Midbrain (tissue), 1 donor: ENCODE data around the gene TASP1.
"Not testable (repeated sequence)": the region's sequence is repeated elsewhere in the genome, so short reads cannot be mapped to it uniquely, and the experiment has no call there.

Experiments
- DNase-seq: peaks from one replicate; lab custom pipeline; 2025; lab: John Stamatoyannopoulos, UW

The TASP1 gene

GRCh38 chr20:13397300-13397724 lies 241.4 kb downstream of the TASP1 start:
- DNase-seq: no peak

GRCh38 chr20:13396826-13397225 lies 241.9 kb downstream of the TASP1 start:
- DNase-seq: no peak

GRCh38 chr20:13396022-13396421 lies 242.7 kb downstream of the TASP1 start:
- no peak for DNase-seq

- no peak for DNase-seq
These were observed 243.5 kb downstream of the TASP1 start for GRCh38 chr20:13395232-13395631.

- no peak for DNase-seq
These were observed 246.3 kb downstream of the TASP1 start for GRCh38 chr20:13392391-13392790.

GRCh38 chr20:13389115-13389514 lies 249.6 kb downstream of the TASP1 start:
- no peak for DNase-seq

- no peak for DNase-seq
These were observed 254.6 kb downstream of the TASP1 start for GRCh38 chr20:13384132-13384531.

GRCh38 chr20:13382786-13383185 lies 255.9 kb downstream of the TASP1 start:
- DNase-seq: no peak

- not testable (repeated sequence) for DNase-seq
These were observed 258.1 kb downstream of the TASP1 start for GRCh38 chr20:13380497-13381229.

GRCh38 chr20:13373400-13373799 lies 265.3 kb downstream of the TASP1 start:
- DNase-seq: no peak

- DNase-seq: no peak
These were observed 274.2 kb downstream of the TASP1 start for GRCh38 chr20:13364278-13365170.

GRCh38 chr20:13363473-13363872 lies 275.3 kb downstream of the TASP1 start:
- no peak for DNase-seq

GRCh38 chr20:13362165-13362564 lies 276.6 kb downstream of the TASP1 start:
- not testable (repeated sequence) for DNase-seq

GRCh38 chr20:13358936-13359335 lies 279.8 kb downstream of the TASP1 start:
- not testable (repeated sequence) for DNase-seq

- not testable (repeated sequence) for DNase-seq
These were observed 280.9 kb downstream of the TASP1 start for GRCh38 chr20:13357782-13358181.

GRCh38 chr20:13356591-13356990 lies 282.1 kb downstream of the TASP1 start:
- no peak for DNase-seq

- DNase-seq: no peak
These were observed 282.7 kb downstream of the TASP1 start for GRCh38 chr20:13355941-13356486.

- DNase-seq: no peak
These were observed 283.3 kb downstream of the TASP1 start for GRCh38 chr20:13355411-13355810.

GRCh38 chr20:13353261-13353945 lies 285.3 kb downstream of the TASP1 start:
- no peak for DNase-seq

- no peak for DNase-seq
These were observed 289.5 kb downstream of the TASP1 start for GRCh38 chr20:13349235-13349604.

- DNase-seq: no peak
These were observed 290.2 kb downstream of the TASP1 start for GRCh38 chr20:13348311-13349234.
